Hair follicular keratinocyte (primary cell): ENCODE data around the gene RPS13. TPM values are rescaled to one million over a fixed set of nuclear protein-coding genes. Genes with fewer than 3 reads are reported as not detected.

Experiments used
- total RNA-seq: library from RNA; depleted of rRNA; stranded (reverse); fragments of >200 nt; gene quantifications from 2 replicates; pipeline ENCODE4 v1.2.3, GENCODE V29; 2015

RPS13 gene
- 1,973 and 2,592 TPM in 2 replicates for total RNA-seq

DNA sequence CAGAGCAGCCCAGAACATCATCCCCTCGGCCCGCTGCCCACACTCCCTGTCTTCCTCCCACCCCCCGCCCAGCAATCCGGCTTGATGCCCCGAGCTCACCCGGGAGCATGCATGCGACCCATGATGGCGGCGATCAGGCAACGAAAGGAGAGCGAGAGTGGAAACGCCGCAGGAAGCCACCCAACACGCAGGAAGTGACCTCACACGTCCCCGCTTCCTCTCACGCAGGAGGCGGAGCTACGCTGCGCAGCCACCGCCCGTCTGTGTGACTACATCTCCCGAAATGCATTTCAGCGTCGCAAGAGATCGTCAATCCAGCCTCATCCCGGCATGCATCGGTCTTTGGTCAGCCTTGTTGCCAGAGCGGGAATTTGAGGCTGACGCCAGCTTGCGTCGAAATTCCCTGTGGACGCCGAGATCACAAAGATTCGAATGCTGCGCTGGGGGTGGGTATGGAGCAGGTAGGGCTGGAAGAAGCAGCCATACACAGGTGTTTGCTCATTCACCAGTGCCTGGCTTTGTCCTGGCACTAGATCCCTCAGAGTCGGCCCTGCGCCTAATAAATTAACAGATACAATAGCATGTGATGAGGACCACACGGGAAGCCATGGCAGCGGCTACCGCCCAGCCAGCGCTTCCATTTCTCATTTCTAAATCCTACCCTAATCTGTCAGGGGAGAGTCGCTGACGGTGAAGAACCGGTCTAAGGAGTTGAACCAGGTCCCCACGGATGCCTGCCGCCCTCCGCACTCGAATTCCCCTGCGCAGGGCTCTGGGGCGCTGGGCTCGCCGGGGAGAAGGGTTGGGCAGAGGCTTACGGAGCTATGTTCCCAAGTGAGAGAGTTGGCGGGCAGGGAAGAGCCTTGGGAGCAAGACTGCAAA lies at the start of gene RPS13:
Gene RPS13, minus strand, starts transcription at position 148 of the 882 bp plus-strand sequence. Its CDS starts 26 bp downstream, at position 122.

Other genes with a start within 250 kb of the RPS13 start
- 0.16 TPM in 1 of 2 replicates, not detected in the other for gene PLEKHA7, start 63.3 kb downstream of the RPS13 start, total RNA-seq
- gene PIK3C2A, start 130.3 kb upstream of the RPS13 start, total RNA-seq: 27.2 and 39.0 TPM in 2 replicates
- 74.3 and 93.3 TPM in 2 replicates for gene NUCB2, start 199.1 kb upstream of the RPS13 start, total RNA-seq